ENCODE measurements around the gene BCDIN3D.
"Not testable (repeated sequence)": the region's sequence is repeated elsewhere in the genome, so short reads cannot be mapped to it uniquely, and the experiment has no call there.

The BCDIN3D gene

GRCh38 chr12:49872781-49873181 lies 29.9 kb upstream of the BCDIN3D start:
- TF ChIP-seq JUND (IDR thresholded peaks at IDR 0.05; ENCODE audit: low read depth) = no peak
- in situ Hi-C loops (cut with HindIII; ENCODE audit: low pct_unique_long_range_greater_than_20kb, low sequenced_read_pairs) = no loop called here
- no peak for DNase-seq (ENCODE audit: low read depth in 1 of 2, low spot score in 1 of 2)

- no peak for DNase-seq (ENCODE audit: low read depth in 1 of 2, low spot score in 1 of 2)
- TF ChIP-seq JUND (IDR thresholded peaks at IDR 0.05; ENCODE audit: low read depth) = no peak
- in situ Hi-C loops (cut with HindIII; ENCODE audit: low pct_unique_long_range_greater_than_20kb, low sequenced_read_pairs) = no loop called here
Measured at GRCh38 chr12:49872381-49872780, 29.5 kb upstream of the BCDIN3D start.

GRCh38 chr12:49871811-49872251 lies 28.9 kb upstream of the BCDIN3D start:
- in situ Hi-C loops (cut with HindIII; ENCODE audit: low pct_unique_long_range_greater_than_20kb, low sequenced_read_pairs); DNase-seq (ENCODE audit: low read depth in 1 of 2, low spot score in 1 of 2): not testable (repeated sequence)

- DNase-seq (ENCODE audit: low read depth in 1 of 2, low spot score in 1 of 2) = no peak
- in situ Hi-C loops (cut with HindIII; ENCODE audit: low pct_unique_long_range_greater_than_20kb, low sequenced_read_pairs) = no loop called here
- no peak for TF ChIP-seq JUND (IDR thresholded peaks at IDR 0.05; ENCODE audit: low read depth)
Measured at GRCh38 chr12:49871263-49871561, 28.3 kb upstream of the BCDIN3D start.

- in situ Hi-C loops (cut with HindIII; ENCODE audit: low pct_unique_long_range_greater_than_20kb, low sequenced_read_pairs) = no loop called here
- TF ChIP-seq JUND (IDR thresholded peaks at IDR 0.05; ENCODE audit: low read depth) = no peak
- DNase-seq (ENCODE audit: low read depth in 1 of 2, low spot score in 1 of 2) = no peak
Measured at GRCh38 chr12:49870501-49871262, 27.8 kb upstream of the BCDIN3D start.

GRCh38 chr12:49869816-49870500 lies 27.1 kb upstream of the BCDIN3D start:
- in situ Hi-C loops (cut with HindIII; ENCODE audit: low pct_unique_long_range_greater_than_20kb, low sequenced_read_pairs) = no loop called here
- DNase-seq (ENCODE audit: low read depth in 1 of 2, low spot score in 1 of 2) = no peak
- TF ChIP-seq JUND (IDR thresholded peaks at IDR 0.05; ENCODE audit: low read depth) = no peak

- no peak for TF ChIP-seq JUND (IDR thresholded peaks at IDR 0.05; ENCODE audit: low read depth)
- DNase-seq (ENCODE audit: low read depth in 1 of 2, low spot score in 1 of 2) = peak in 1 of 2 experiments; percentile 65
- in situ Hi-C loops (cut with HindIII; ENCODE audit: low pct_unique_long_range_greater_than_20kb, low sequenced_read_pairs) = no loop called here
Measured at GRCh38 chr12:49868952-49869815, 26.3 kb upstream of the BCDIN3D start.

- DNase-seq (ENCODE audit: low read depth in 1 of 2, low spot score in 1 of 2) = no peak
- no peak for TF ChIP-seq JUND (IDR thresholded peaks at IDR 0.05; ENCODE audit: low read depth)
- in situ Hi-C loops (cut with HindIII; ENCODE audit: low pct_unique_long_range_greater_than_20kb, low sequenced_read_pairs) = no loop called here
Measured at GRCh38 chr12:49868449-49868848, 25.5 kb upstream of the BCDIN3D start.

GRCh38 chr12:49867570-49868341 lies 24.9 kb upstream of the BCDIN3D start:
- TF ChIP-seq JUND (IDR thresholded peaks at IDR 0.05; ENCODE audit: low read depth) = no peak
- DNase-seq (ENCODE audit: low read depth in 1 of 2, low spot score in 1 of 2) = peak in 1 of 2 experiments; percentile 52
- in situ Hi-C loops (cut with HindIII; ENCODE audit: low pct_unique_long_range_greater_than_20kb, low sequenced_read_pairs) = no loop called here

- peak; percentile 85 to 87 for DNase-seq (ENCODE audit: low read depth in 1 of 2, low spot score in 1 of 2)
- TF ChIP-seq JUND (IDR thresholded peaks at IDR 0.05; ENCODE audit: low read depth) = no peak
- in situ Hi-C loops (cut with HindIII; ENCODE audit: low pct_unique_long_range_greater_than_20kb, low sequenced_read_pairs) = no loop called here
Measured at GRCh38 chr12:49866859-49867569, 24.1 kb upstream of the BCDIN3D start.

- no peak for DNase-seq (ENCODE audit: low read depth in 1 of 2, low spot score in 1 of 2)
- in situ Hi-C loops (cut with HindIII; ENCODE audit: low pct_unique_long_range_greater_than_20kb, low sequenced_read_pairs) = no loop called here
- TF ChIP-seq JUND (IDR thresholded peaks at IDR 0.05; ENCODE audit: low read depth) = no peak
Measured at GRCh38 chr12:49865782-49866135, 22.9 kb upstream of the BCDIN3D start.
